Urothelium cell line (cell line): ENCODE data around the gene PRPF6.

ENCODE experiments used
- DNase-seq: peaks from one replicate; pipeline ENCODE4 v3.0.0; 2011; ENCODE audit warnings: low spot score, mixed read lengths
- FAIRE-seq: peaks from 2 replicates; lab custom pipeline; 2011; peaks lifted over from hg19 to GRCh38; lab: Jason Lieb, UNC

Gene PRPF6

GRCh38 chr20:64062276-64062595 lies 81.3 kb downstream of the PRPF6 start:
- no peak for FAIRE-seq
- no peak for DNase-seq

DNA sequence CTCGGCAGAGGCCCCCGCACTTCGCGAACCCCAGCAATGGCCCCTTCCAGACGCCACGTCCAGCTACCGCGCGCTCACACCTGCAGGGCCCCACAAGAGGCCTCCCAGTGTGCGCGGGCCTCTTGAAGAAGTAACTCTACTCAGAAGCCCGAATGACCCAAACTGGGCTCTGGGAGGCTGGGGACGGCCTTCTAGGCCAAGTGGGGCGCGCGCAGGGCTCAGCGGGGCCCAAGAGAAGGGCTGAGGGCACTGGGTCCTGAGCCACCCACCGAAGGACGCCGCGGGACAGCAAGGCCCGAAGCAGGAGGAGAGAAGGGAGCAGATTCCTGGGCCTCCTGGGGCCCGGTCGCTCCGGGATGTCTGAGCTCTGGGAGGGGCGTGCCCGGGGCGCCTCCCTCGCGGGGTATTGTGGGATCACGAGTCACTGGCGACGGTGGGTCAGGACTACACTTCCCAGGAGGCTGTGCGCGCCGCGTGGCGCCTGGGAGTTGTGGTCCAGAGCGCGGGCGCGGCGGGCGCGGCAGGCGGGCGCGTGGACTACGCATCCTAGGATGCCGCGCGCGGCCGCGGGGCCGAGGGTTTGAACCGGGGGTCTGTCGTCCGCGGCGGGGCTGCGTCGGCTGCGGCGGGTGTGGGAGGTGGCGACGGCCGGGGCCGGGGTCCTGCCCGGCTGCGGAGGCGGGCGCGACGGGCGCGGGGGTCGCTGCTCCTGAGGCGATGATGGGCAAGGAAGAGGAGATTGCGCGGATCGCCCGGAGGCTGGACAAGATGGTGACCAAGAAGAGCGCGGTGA lies 81.9 kb downstream of the PRPF6 start, which contains the start of gene TCEA2:
Gene TCEA2 (plus strand): TSS at position 603 of the 793 bp plus-strand sequence. CDS start 115 bp downstream, at position 718.
- DNase-seq: peak; percentile 96
- no peak for FAIRE-seq

DNA sequence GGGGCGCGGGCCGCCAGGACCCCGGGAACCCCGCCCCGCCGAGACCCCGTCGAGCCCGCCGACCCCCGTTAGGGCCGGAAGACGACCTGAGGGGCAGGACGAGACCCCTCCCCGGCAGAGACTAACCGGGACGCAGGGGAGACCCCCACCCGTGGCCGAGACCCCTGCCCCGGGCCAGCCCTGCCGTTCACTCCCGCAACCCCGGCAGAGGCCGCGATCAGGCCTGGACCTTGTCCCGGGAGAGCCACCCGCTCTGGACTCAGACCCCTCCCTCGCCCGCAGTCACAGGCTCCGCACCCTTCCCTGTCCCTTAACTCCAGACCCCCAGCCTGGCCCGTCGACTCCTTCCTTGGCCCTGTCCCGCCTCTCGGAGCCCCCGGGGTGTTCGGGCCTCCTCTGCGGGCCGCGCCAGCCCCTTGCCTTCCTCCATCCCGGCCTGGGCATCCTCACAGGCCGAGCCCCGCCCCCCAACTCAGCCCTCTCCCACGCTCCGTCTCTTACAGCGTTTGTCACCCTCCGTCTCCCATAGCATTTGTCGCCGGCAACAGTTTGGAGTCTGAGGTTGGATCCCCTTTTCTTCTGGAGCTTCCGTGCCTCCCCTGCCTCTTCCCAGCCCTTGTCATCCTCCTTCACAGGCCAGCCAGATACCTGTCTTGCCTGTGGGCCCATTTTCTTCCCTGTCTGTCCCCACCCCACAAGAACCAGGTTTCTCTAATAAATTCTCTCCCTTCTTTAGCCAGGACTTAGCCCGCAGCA lies 82.6 kb downstream of the PRPF6 start:
- FAIRE-seq (no peak), DNase-seq (no peak)

GRCh38 chr20:64064145-64064698 lies 83.3 kb downstream of the PRPF6 start:
- DNase-seq: no peak
- no peak for FAIRE-seq

GRCh38 chr20:64065062-64065973 lies 84.4 kb downstream of the PRPF6 start:
- DNase-seq (no peak), FAIRE-seq (no peak)

DNA sequence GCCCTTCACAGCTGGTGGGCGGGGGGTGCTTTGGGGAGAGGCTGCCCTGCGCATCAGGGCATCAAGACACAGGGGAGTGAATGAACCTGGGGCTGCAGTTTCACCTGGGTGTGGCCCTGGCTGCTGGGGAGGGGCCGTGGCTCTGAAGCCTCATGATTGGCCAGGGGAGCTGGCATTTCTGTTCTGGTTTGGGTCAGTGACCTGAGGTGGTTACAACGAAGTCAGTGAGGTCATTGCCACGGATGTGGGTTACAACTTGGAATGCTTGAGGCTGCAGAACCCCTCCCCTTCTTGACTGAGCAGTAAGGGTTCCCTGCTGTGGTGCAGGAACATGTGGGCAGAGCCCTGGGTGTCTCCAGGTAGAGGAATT lies 85.0 kb downstream of the PRPF6 start:
- no peak for FAIRE-seq

DNA sequence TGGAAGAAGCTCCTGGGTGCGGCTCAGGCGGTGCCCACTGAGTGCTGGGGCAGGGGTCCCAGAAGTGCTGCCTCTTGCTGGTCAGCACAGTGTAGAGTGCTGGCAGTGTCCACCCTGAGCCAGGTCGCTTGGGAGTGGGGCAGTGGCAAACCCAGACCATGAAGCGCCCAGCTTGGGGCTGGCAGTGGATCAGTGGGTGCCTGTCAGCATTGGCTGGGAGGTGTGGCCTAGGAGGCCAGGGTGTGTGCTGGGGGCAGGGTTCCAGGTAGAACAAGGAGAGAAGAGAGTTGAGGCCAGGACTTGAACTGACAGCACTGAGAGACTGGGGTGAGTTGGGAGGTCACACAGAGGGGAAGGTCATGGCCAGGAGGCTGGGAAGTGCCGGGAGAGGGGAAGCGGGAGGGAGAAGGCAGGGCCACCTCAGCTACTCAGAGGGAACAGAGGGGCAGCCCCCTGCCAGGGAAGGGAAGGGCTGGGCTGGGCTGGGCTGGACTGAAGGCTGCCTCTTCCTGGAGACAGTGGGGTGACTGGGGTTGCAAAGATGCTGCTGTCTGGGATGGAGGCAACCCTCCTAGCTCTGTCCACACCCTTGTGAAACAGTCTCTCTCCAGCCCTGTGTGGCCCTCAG lies 86.2 kb downstream of the PRPF6 start:
- FAIRE-seq (no peak), DNase-seq (no peak)

More for the DNA sequence above, 85.0 kb downstream of the PRPF6 start:
- peak; percentile 78 for DNase-seq

GRCh38 chr20:64067733-64068307 lies 86.9 kb downstream of the PRPF6 start:
- no peak for DNase-seq

DNA sequence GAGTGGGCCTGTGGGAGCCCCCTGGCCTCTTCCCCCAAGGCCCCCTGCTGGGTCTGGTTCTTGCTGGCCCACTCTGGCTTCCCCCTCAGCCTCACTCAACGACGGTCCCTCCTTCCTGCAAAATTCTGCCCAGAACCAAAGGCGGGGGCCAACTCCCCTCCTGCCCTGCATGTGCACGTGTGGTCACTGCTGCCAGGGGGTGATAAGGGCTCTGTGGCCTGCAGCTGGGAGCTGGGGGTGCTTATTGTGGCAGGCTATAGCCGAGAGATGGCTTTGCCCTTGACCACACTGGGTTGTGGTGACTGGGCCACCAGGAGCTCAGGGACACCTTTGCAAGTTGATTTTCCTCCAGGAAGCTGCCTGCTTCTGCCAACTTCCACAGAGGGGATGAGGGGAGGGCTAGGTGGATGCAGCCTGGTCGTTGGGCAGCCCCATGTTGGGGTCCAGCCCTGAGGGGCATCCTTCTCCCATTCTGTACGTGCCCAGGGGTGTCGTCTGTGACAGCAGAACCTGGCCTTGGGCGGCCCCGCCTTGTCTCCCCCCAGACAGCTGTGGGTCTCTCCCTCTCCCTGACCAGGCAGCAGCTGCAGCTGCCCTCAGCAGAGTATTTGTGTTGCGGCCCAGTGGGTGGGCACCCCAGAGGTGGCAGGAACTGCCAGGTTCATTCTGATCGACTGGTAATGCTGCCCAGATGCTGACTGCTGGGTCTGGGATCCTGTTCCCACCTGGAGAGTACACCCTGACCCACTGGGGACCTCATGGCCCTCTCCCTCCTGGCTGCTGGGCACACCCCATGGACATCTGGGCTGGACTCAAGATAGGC lies 87.7 kb downstream of the PRPF6 start:
- no peak for FAIRE-seq
- DNase-seq: no peak

More at GRCh38 chr20:64067733-64068307, 86.9 kb downstream of the PRPF6 start:
- no peak for FAIRE-seq

- no peak for FAIRE-seq
- DNase-seq: no peak
These were observed 88.3 kb downstream of the PRPF6 start for GRCh38 chr20:64069209-64069613.

- FAIRE-seq: peak; percentile 46
- peak; percentile 65 for DNase-seq
These were observed 88.8 kb downstream of the PRPF6 start for GRCh38 chr20:64069614-64070243.

DNA sequence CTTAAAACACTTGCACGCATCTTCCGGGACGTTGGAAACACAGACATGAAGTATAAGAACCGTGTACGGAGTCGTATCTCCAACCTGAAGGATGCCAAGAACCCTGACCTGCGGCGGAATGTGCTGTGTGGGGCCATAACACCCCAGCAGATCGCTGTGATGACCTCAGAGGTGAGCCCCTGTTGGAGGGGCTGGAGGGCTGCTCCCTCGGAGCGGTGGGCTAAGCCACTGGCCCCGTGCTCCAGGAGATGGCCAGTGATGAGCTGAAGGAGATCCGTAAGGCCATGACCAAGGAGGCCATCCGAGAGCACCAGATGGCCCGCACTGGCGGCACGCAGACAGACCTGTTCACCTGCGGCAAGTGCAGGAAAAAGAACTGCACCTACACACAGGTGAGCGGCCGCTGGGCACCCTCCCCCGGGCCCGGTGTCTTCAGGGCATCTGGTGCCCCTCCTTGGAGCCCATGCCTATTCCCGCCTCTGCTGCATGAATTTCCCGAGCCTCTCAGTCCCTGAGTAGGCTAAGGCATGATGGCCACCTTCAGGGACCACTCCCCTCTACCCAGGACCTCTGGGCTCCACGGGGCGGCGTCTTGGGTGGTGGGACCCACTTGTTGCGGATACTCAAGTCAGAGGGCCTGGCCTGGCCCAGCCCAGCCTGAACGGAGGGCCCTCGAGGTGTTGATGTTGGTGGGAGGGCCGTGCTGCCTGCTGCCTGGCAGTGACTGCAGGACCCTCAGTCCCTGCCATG lies 89.5 kb downstream of the PRPF6 start:
- DNase-seq (no peak), FAIRE-seq (no peak)

DNA sequence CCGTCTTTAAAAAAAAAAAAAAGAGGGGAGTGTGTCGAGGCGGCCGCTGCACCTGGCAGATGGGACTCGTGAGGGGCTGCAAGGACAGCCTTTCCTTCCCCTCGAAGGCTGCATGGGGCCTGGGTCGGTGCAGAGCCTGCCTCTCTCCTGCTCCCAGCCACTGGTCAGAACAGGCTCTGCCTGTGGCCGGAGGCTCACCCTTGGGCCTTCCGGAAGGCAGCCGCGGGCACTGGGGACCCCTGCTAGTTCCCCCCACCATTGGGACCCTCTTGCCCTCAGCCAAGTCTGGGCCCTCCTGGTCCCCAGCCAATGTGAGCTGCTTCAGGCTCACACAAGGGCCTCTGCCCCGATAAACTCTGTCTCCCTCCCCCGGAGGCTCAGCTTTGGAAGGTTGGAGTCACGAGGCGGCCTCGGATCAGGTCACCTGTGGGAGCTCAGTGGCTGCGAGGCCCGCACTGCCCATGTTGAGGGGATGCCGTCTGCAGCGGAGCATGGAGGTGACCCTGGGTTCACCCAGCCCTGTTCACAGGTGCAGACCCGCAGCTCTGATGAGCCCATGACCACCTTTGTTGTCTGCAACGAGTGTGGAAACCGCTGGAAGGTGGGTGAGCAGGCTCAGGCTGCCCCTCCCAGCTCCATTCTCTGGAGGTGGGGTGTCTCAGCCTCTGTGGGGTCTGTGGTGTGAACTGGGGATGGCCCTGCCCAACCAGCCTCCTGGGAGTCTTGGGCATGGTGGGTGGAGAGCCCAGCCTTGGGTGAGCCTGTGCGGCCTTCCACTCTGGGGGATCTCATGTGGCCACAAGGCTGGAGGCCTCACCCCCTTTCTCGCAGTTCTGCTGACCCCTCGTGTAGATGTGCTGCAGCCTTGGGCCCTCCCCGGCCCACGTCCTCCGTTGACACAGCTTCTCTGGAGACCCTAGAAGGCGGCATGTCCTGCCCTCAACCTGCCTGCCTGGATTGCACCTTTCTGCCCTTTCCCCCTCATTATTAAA lies 90.7 kb downstream of the PRPF6 start:
- FAIRE-seq: no peak

DNA sequence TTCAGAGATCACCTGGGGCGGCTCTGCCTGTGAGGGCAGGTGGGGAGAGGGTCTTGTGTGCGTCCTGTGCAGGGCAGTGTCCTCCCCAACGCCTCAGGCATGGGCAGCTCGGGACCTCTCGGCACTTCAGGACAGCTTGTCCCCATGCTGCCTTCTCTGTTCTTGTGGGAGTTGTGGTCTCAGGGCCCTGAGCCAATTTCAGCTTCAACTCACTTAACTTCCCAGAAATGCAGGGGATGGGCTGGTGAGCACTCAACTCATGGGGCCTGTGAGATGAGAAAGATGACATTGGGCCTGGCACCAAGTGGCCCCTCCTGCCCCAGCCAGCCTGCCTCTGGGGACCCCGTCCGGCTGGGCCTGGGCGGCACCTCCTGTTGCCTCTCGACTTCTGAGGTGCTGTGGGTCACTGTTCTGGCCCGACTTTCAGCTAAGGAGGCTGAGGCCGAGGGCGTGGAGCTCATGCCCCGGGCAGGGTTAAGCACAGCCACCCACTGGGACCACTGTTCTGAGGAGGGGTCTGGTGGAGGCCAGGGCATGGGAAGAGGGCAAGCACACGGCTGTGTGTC lies 91.6 kb downstream of the PRPF6 start:
- DNase-seq: no peak
- no peak for FAIRE-seq

More for the DNA sequence above, 90.7 kb downstream of the PRPF6 start:
- DNase-seq: no peak

GRCh38 chr20:64073476-64074183 lies 92.7 kb downstream of the PRPF6 start:
- no peak for DNase-seq
- no peak for FAIRE-seq
